Prostate gland (tissue), 2 donors: ENCODE results near the gene CTH.

ENCODE experiments used
- CTCF ChIP-seq, 4 experiments: fragments of 200-600 bp in 2 of 4; fragments of 450-650 bp in 2 of 4; sonication (generic) in 2 of 4; IDR thresholded peaks; 1 replicate in 3 of 4; 2 replicates in 1 of 4; pipeline ENCODE4 v1.5.1; 2016 to 2019; ENCODE audit warnings: antibody characterized with exemption in 4 of 4, mild to moderate bottlenecking in 2 of 4, moderate library complexity in 2 of 4
- POLR2A ChIP-seq: fragments of 450-650 bp; IDR thresholded peaks from one replicate; pipeline ENCODE4 v1.6.1; 2016; ENCODE audit warnings: antibody characterized with exemption, mild to moderate bottlenecking
- POLR2AphosphoS5 ChIP-seq: sonication (generic); formaldehyde crosslinking; IDR thresholded peaks from one replicate; pipeline ENCODE4 v1.6.1; 2017; ENCODE audit warnings: antibody characterized with exemption

- TF ChIP-seq CTCF (IDR thresholded peaks at IDR 0.05): no peak
- no peak for TF ChIP-seq POLR2AphosphoS5
- TF ChIP-seq POLR2A: no peak
Measured at GRCh38 chr1:70438529-70438928, 27.5 kb downstream of the CTH start.
